HEK293 (cell line): ENCODE measurements around the gene S100A1.

ENCODE experiments used
- CTCF ChIA-PET: fragments of 350-600 bp; formaldehyde crosslinking; extraction: SDS; loops from one replicate; lab custom pipeline; 2021; ENCODE audit warnings: antibody characterized with exemption; lab: Yijun Ruan, JAX
- POLR2A ChIA-PET: fragments of 300-600 bp; formaldehyde crosslinking; extraction: SDS; loops from one replicate; lab custom pipeline; 2020; ENCODE audit warnings: antibody characterized with exemption, inconsistent platforms; lab: Yijun Ruan, JAX
- H3K27ac ChIP-seq: fragments of 200-500 bp; sonication (Bioruptor generic); 2 replicates; pipeline ENCODE4 v1.5.1; 2014; ENCODE audit warnings: low read depth, low read length, control low read depth, inconsistent platforms; ENCODE audit errors: extremely low read depth
- H3K36me3 ChIP-seq, 2 experiments: fragments of 200-500 bp in 1 of 2; sonication (Bioruptor generic) in 1 of 2; 1 replicate in 1 of 2; 2 replicates in 1 of 2; pipeline ENCODE4 v1.5.1; 2014 to 2017; ENCODE audit warnings: inconsistent platforms in 2 of 2, low read length in 2 of 2; ENCODE audit not compliant: control insufficient read depth in 2 of 2, insufficient read depth in 1 of 2
- H3K4me1 ChIP-seq: fragments of 200-500 bp; sonication (Bioruptor generic); 2 replicates; pipeline ENCODE4 v1.5.1; 2014; ENCODE audit warnings: mild to moderate bottlenecking, low read length, inconsistent platforms; ENCODE audit not compliant: control insufficient read depth, insufficient read depth
- H3K4me3 ChIP-seq: 2 replicates; pipeline ENCODE4 v1.5.1; 2011; ENCODE audit warnings: low read depth, mild to moderate bottlenecking, control low read depth, low read length, moderate library complexity
- H3K9me3 ChIP-seq: fragments of 200-500 bp; sonication (Bioruptor generic); 2 replicates; pipeline ENCODE4 v1.5.1; 2014; ENCODE audit warnings: low read depth, low read length, inconsistent platforms; ENCODE audit not compliant: control insufficient read depth, insufficient read depth
- CTCF ChIP-seq: fragments of 450-650 bp; formaldehyde crosslinking; IDR thresholded peaks from 2 replicates; pipeline ENCODE4 v1.5.1; 2016; ENCODE audit warnings: missing biosample characterization, missing genetic modification characterization
- HOXC10 ChIP-seq: sonication (generic); formaldehyde crosslinking; IDR thresholded peaks from 2 replicates; pipeline ENCODE4 v1.8.1; 2023; ENCODE audit warnings: mild to moderate bottlenecking, missing genetic modification reagents
- HOXD13 ChIP-seq: sonication (generic); formaldehyde crosslinking; IDR thresholded peaks from 2 replicates; pipeline ENCODE4 v1.8.0; 2022; ENCODE audit warnings: missing genetic modification reagents, borderline replicate concordance
- PRDM10 ChIP-seq: fragments of 450-650 bp; formaldehyde crosslinking; IDR thresholded peaks from 2 replicates; pipeline ENCODE4 v1.5.1; 2016; ENCODE audit warnings: missing biosample characterization, missing genetic modification characterization
- YY1 ChIP-seq: fragments of 450-650 bp; formaldehyde crosslinking; IDR thresholded peaks from 2 replicates; pipeline ENCODE4 v1.5.1; 2018; ENCODE audit warnings: missing biosample characterization, missing genetic modification characterization
- ZBTB10 ChIP-seq: fragments of 450-650 bp; formaldehyde crosslinking; IDR thresholded peaks from 2 replicates; pipeline ENCODE4 v1.5.1; 2016; ENCODE audit warnings: missing biosample characterization, missing genetic modification characterization
- ZBTB17 ChIP-seq: fragments of 450-650 bp; formaldehyde crosslinking; IDR thresholded peaks from 2 replicates; pipeline ENCODE4 v1.5.1; 2016; ENCODE audit warnings: missing biosample characterization, missing genetic modification characterization
- ZBTB44 ChIP-seq: fragments of 450-650 bp; IDR thresholded peaks from 2 replicates; pipeline ENCODE4 v1.5.1; 2018; ENCODE audit warnings: missing biosample characterization, mild to moderate bottlenecking, missing genetic modification characterization
- ZBTB7A ChIP-seq: fragments of 450-650 bp; formaldehyde crosslinking; IDR thresholded peaks from 2 replicates; pipeline ENCODE4 v1.5.1; 2016; ENCODE audit warnings: low read depth, missing biosample characterization, missing genetic modification characterization
- ZFP41 ChIP-seq: fragments of 450-650 bp; formaldehyde crosslinking; IDR thresholded peaks from 2 replicates; pipeline ENCODE4 v1.5.1; 2016; ENCODE audit warnings: missing biosample characterization, missing genetic modification characterization, borderline replicate concordance
- ZNF10 ChIP-seq: fragments of 450-650 bp; formaldehyde crosslinking; IDR thresholded peaks from 2 replicates; pipeline ENCODE4 v1.5.1; 2017; ENCODE audit warnings: missing biosample characterization, missing genetic modification characterization
- ZNF112 ChIP-seq: fragments of 450-650 bp; formaldehyde crosslinking; IDR thresholded peaks from 2 replicates; pipeline ENCODE4 v1.5.0; 2017; ENCODE audit warnings: missing biosample characterization, missing genetic modification characterization
- ZNF175 ChIP-seq: fragments of 450-650 bp; formaldehyde crosslinking; IDR thresholded peaks from 2 replicates; pipeline ENCODE4 v1.5.1; 2016; ENCODE audit warnings: missing biosample characterization, missing genetic modification characterization
- ZNF24 ChIP-seq: fragments of 450-650 bp; formaldehyde crosslinking; IDR thresholded peaks from 2 replicates; pipeline ENCODE4 v1.5.1; 2016; ENCODE audit warnings: missing biosample characterization, missing genetic modification characterization
- ZNF280C ChIP-seq: fragments of 450-650 bp; formaldehyde crosslinking; IDR thresholded peaks from 2 replicates; pipeline ENCODE4 v1.5.1; 2016; ENCODE audit warnings: missing biosample characterization, missing genetic modification characterization
- ZNF335 ChIP-seq: fragments of 450-650 bp; formaldehyde crosslinking; conservative IDR thresholded peaks from 2 replicates; pipeline ENCODE4 v1.5.1; 2016; ENCODE audit warnings: missing biosample characterization, missing genetic modification characterization
- ZNF350 ChIP-seq: fragments of 450-650 bp; formaldehyde crosslinking; IDR thresholded peaks from 2 replicates; pipeline ENCODE4 v1.5.0; 2017; ENCODE audit warnings: missing biosample characterization, mild to moderate bottlenecking, missing genetic modification characterization
- ZNF37A ChIP-seq: fragments of 450-650 bp; IDR thresholded peaks from 2 replicates; pipeline ENCODE4 v1.5.1; 2018; ENCODE audit warnings: missing biosample characterization, missing genetic modification characterization
- ZNF423 ChIP-seq: fragments of 450-650 bp; formaldehyde crosslinking; IDR thresholded peaks from 2 replicates; pipeline ENCODE4 v1.5.1; 2016; ENCODE audit warnings: missing biosample characterization, missing genetic modification characterization
- ZNF585B ChIP-seq: fragments of 450-650 bp; formaldehyde crosslinking; IDR thresholded peaks from 2 replicates; pipeline ENCODE4 v1.5.1; 2016; ENCODE audit warnings: missing biosample characterization, missing genetic modification characterization
- ZNF629 ChIP-seq: fragments of 450-650 bp; formaldehyde crosslinking; IDR thresholded peaks from 2 replicates; pipeline ENCODE4 v1.5.1; 2017; ENCODE audit warnings: missing biosample characterization, missing genetic modification characterization
- ZNF645 ChIP-seq: fragments of 450-650 bp; formaldehyde crosslinking; IDR thresholded peaks from 2 replicates; pipeline ENCODE4; 2016; ENCODE audit warnings: missing biosample characterization, missing genetic modification characterization
- ZNF692 ChIP-seq: fragments of 450-650 bp; formaldehyde crosslinking; IDR thresholded peaks from 2 replicates; pipeline ENCODE4 v1.5.1; 2016; ENCODE audit warnings: missing biosample characterization, missing genetic modification characterization

Gene S100A1

GRCh38 chr1:153588482-153588881, 39.8 kb upstream of the S100A1 start (continued):
- no peak for TF ChIP-seq ZNF645
- TF ChIP-seq ZNF350 (tag by site-specific recombination) = no peak
- no peak for TF ChIP-seq ZNF629 (tag by site-specific recombination)
- TF ChIP-seq ZNF280C (tag by site-specific recombination) = no peak
- TF ChIP-seq ZNF585B (tag by site-specific recombination) = no peak
- no peak for TF ChIP-seq ZBTB10 (tag by site-specific recombination)
- TF ChIP-seq ZNF335 (tag by site-specific recombination) = no peak
- no peak for TF ChIP-seq ZNF175 (tag by site-specific recombination)
- no peak for TF ChIP-seq HOXC10 (CRISPR knock-in tag)
- TF ChIP-seq, all 188 proteins: peak for 0

- H3K36me3 ChIP-seq = no peaks in the 10 kb centered on the region
- H3K27ac ChIP-seq = no peak overlapping the region
- no peak overlapping the region for H3K4me3 ChIP-seq
- POLR2A ChIA-PET = interaction anchor here (0.7 kb wide), 1 partner anchor 48 kb away, joined by 3 read pairs; no protein-coding TSS in a partner anchor
- H3K9me3 ChIP-seq = no peaks in the 10 kb centered on the region
- CTCF ChIA-PET = interaction anchor here (0.6 to 1.2 kb wide), 7 partner anchors 10 to 84 kb away, joined by 3 to 6 read pairs (median 4); partner anchors contain the start of gene S100A13
- H3K4me1 ChIP-seq = no peaks in the 10 kb centered on the region
- TF ChIP-seq PRDM10 (no peak), ZNF423 (tag by site-specific recombination) (no peak), YY1 (tag by site-specific recombination) (no peak), ZBTB17 (no peak), ZNF10 (no peak), ZNF692 (tag by site-specific recombination) (no peak), ZNF37A (tag by site-specific recombination) (no peak), ZNF112 (tag by site-specific recombination) (no peak), ZBTB44 (no peak), CTCF (tag by site-specific recombination) (no peak), ZNF24 (no peak), ZFP41 (tag by site-specific recombination) (no peak), ZBTB7A (no peak), HOXD13 (CRISPR knock-in tag) (no peak)
These were observed 35.5 kb upstream of the S100A1 start for GRCh38 chr1:153592748-153593147.
